Spleen (tissue), 11 donors: Measurements from ENCODE around the gene LRRC4B. TPM values are rescaled to one million over a fixed set of nuclear protein-coding genes. Genes with fewer than 3 reads are reported as not detected.
"Not testable (repeated sequence)": the region's sequence is repeated elsewhere in the genome, so short reads cannot be mapped to it uniquely, and the experiment has no call there.

Experiments
- DNase-seq: peaks from one replicate; pipeline ENCODE4 v3.0.0-alpha.2; 2020
- H3K27ac ChIP-seq, 8 donors: fragments of 200-600 bp; sonication (generic) in 7 of 8; 1 replicate in 4 of 8; 2 replicates in 4 of 8; pipeline versions ENCODE4 v1.5.0 to v1.8.0; 2016 to 2021; ENCODE audit warnings: inconsistent platforms in 4 of 8, mild to moderate bottlenecking in 4 of 8, moderate library complexity in 1 of 8
- H3K27me3 ChIP-seq, 7 donors: fragments of 200-600 bp; sonication (generic) in 6 of 7; replicated peaks in 1 of 7; 1 replicate in 4 of 7; 2 replicates in 3 of 7; pipeline versions ENCODE4 v1.5.0 to v1.8.0; 2016 to 2021; ENCODE audit warnings: inconsistent platforms in 3 of 7, mild to moderate bottlenecking in 1 of 7
- H3K36me3 ChIP-seq, 6 donors: fragments of 200-600 bp; sonication (generic) in 5 of 6; 1 replicate in 4 of 6; 2 replicates in 2 of 6; pipeline versions ENCODE4 v1.5.0 to v1.8.0; 2016 to 2021; ENCODE audit warnings: inconsistent platforms in 2 of 6
- H3K4me1 ChIP-seq, 6 donors: fragments of 200-600 bp; sonication (generic) in 5 of 6; 1 replicate in 3 of 6; 2 replicates in 3 of 6; pipeline versions ENCODE4 v1.5.0 to v1.8.0; 2016 to 2021; ENCODE audit warnings: inconsistent platforms in 3 of 6
- H3K4me3 ChIP-seq, 8 donors: fragments of 200-600 bp; sonication (generic) in 7 of 8; 1 replicate in 4 of 8; 2 replicates in 4 of 8; pipeline versions ENCODE4 v1.5.0 to v1.8.0; 2016 to 2021; ENCODE audit warnings: inconsistent platforms in 4 of 8, mild to moderate bottlenecking in 4 of 8, moderate library complexity in 2 of 8
- H3K9me3 ChIP-seq, 8 donors: fragments of 200-600 bp; sonication (generic) in 7 of 8; 1 replicate in 4 of 8; 2 replicates in 4 of 8; pipeline versions ENCODE4 v1.5.0 to v1.8.0; 2016 to 2021; ENCODE audit warnings: inconsistent platforms in 4 of 8
- CTCF ChIP-seq, 11 experiments: fragments of 200-600 bp in 7 of 11; fragments of 450-650 bp in 4 of 11; sonication (generic) in 4 of 11; IDR thresholded peaks in 8 of 11; conservative IDR thresholded peaks in 3 of 11; 1 replicate in 7 of 11; 2 replicates in 4 of 11; pipeline versions ENCODE4 v1.4.0 to v1.8.0; 2016 to 2021; ENCODE audit warnings: antibody characterized with exemption in 11 of 11, inconsistent platforms in 4 of 11, mild to moderate bottlenecking in 1 of 11
- POLR2A ChIP-seq, 3 donors: fragments of 450-650 bp; IDR thresholded peaks; one replicate each; pipeline ENCODE4 v1.5.1; 2017; ENCODE audit warnings: antibody characterized with exemption in 3 of 3, mild to moderate bottlenecking in 1 of 3
- POLR2AphosphoS5 ChIP-seq, 3 donors: sonication (generic); formaldehyde crosslinking; IDR thresholded peaks; one replicate each; pipeline ENCODE4 v1.5.1; 2017; ENCODE audit warnings: antibody characterized with exemption in 3 of 3
- WGBS, 5 donors: extraction: QIAGEN DNeasy Blood & Tissue Kit in 3 of 5; methylation state at CpG; one replicate each; pipeline versions ENCODE4 v1.1.5 to v1.1.7; 2013 to 2018; 5-methylcytosine and 5-hydroxymethylcytosine counted together
- intact Hi-C: fragments of 100-400 bp; cut with DNase I; formaldehyde crosslinking; loops from one replicate; pipeline ENCODE4 v1.15.0; 2023; ENCODE audit warnings: low total_unique reads
- polyA plus RNA-seq, 3 donors: library from polyadenylated mRNA; stranded (reverse); fragments of 200-250 nt; gene quantifications; one replicate each; pipeline ENCODE4 v1.2.1, GENCODE V29; 2013
- total RNA-seq, 7 donors: library from RNA; depleted of rRNA in 3 of 7; stranded (reverse); fragments of >200 nt in 3 of 7; fragmentation: NEBNext Ultra II Directional in 4 of 7; extraction: Animal tissue kit (Norgen Biotek cat#: 25700) in 4 of 7; gene quantifications; one replicate each; pipeline versions ENCODE4 v1.1.0 to v1.2.1, GENCODE V29; 2016 to 2021
- donor health status: healthy with polysubstance abuse.
- donor health status: DM: no; HTN: no; CAD: no; lungs with moderate emphysema.
- donor health status: DM: no; HTN: no; CAD: no.
- donor health status: Bipolar disorder and iron deficiency.
- donor health status: healthy.
- donor health status: DM: no; HTN: no; CAD: no.
- donor health status: DM: yes; HTN: yes; CAD: no.

Gene LRRC4B
- total and polyA plus RNA-seq, 10 donors, result 0.20 to 2.3 (median 0.97) TPM

- intact Hi-C loops, result no loop called here
- no peak for TF ChIP-seq CTCF (IDR thresholded peaks at IDR 0.05 in 8 of 11, conservative IDR thresholded peaks at IDR 0.05 in 3 of 11)
- no peak for TF ChIP-seq POLR2AphosphoS5 (IDR thresholded peaks at IDR 0.05)
- no peak for TF ChIP-seq POLR2A (IDR thresholded peaks at IDR 0.05)
- WGBS, 5 donors, result 74 to 86% (median 78%) methylated on average over 27 to 29 of the region's 29 CpGs
- H3K36me3 ChIP-seq, result peaks cover 3 to 31% (median 28%) of the 10 kb centered on the region in 6 donors
- H3K27me3 ChIP-seq, result no peaks in the 10 kb centered on the region
- H3K9me3 ChIP-seq, result no peaks in the 10 kb centered on the region
- H3K4me1 ChIP-seq, result peaks cover 13 to 40% (median 26%) of the 10 kb centered on the region in 6 donors
- peak overlapping the region in 5 of 8 donors; percentile 75 to 98 (median 95) for H3K4me3 ChIP-seq
- H3K27ac ChIP-seq, result peak overlapping the region in 7 of 8 donors; percentile 58 to 93 (median 86)
- DNase-seq, result no peak
Observed at GRCh38 chr19:50475736-50476223, 92.5 kb downstream of the LRRC4B start.

- H3K4me3 ChIP-seq, result no peak overlapping the region
- H3K36me3 ChIP-seq, result peaks cover 3 to 25% (median 21%) of the 10 kb centered on the region in 6 donors
- no peaks in the 10 kb centered on the region for H3K27me3 ChIP-seq
- intact Hi-C loops, result no loop called here
- H3K4me1 ChIP-seq, result peaks cover 13 to 40% (median 26%) of the 10 kb centered on the region in 6 donors
- H3K9me3 ChIP-seq, result no peaks in the 10 kb centered on the region
- WGBS, 5 donors, result 76 to 86% (median 83%) methylated on average over 8 to 12 of the region's 12 CpGs
- no peak for TF ChIP-seq POLR2AphosphoS5 (IDR thresholded peaks at IDR 0.05)
- no peak for TF ChIP-seq CTCF (IDR thresholded peaks at IDR 0.05 in 8 of 11, conservative IDR thresholded peaks at IDR 0.05 in 3 of 11)
- TF ChIP-seq POLR2A (IDR thresholded peaks at IDR 0.05), result no peak
- peak; percentile 74 for DNase-seq
- H3K27ac ChIP-seq, result no peak overlapping the region
Observed at GRCh38 chr19:50475101-50475568, 93.1 kb downstream of the LRRC4B start.

- WGBS, 5 donors, result 60 to 77% (median 70%) methylated on average over 3 of the region's 3 CpGs
- DNase-seq, H3K27ac ChIP-seq, H3K27me3 ChIP-seq, intact Hi-C loops, H3K9me3 ChIP-seq, H3K36me3 ChIP-seq, H3K4me3 ChIP-seq: not testable (repeated sequence)
- peaks cover 13 to 23% (median 18%) of the 10 kb centered on the region in 6 donors for H3K4me1 ChIP-seq
Observed at GRCh38 chr19:50473336-50473735, 94.9 kb downstream of the LRRC4B start.

- H3K27ac ChIP-seq, result no peak overlapping the region
- no peaks in the 10 kb centered on the region for H3K9me3 ChIP-seq
- H3K36me3 ChIP-seq, result no peaks in the 10 kb centered on the region
- intact Hi-C loops, result no loop called here
- no peaks in the 10 kb centered on the region for H3K4me1 ChIP-seq
- TF ChIP-seq POLR2A (IDR thresholded peaks at IDR 0.05), result no peak
- no peak for TF ChIP-seq CTCF (IDR thresholded peaks at IDR 0.05 in 8 of 11, conservative IDR thresholded peaks at IDR 0.05 in 3 of 11)
- TF ChIP-seq POLR2AphosphoS5 (IDR thresholded peaks at IDR 0.05), result no peak
- WGBS, 5 donors, result 79 to 93% (median 86%) methylated on average over 6 of the region's 6 CpGs
- DNase-seq, result no peak
- no peaks in the 10 kb centered on the region for H3K27me3 ChIP-seq
- H3K4me3 ChIP-seq, result no peak overlapping the region
Observed at GRCh38 chr19:50468818-50469217, 99.4 kb downstream of the LRRC4B start.
